GM19238 (cell line): ENCODE results near the gene LENG9.
"Not testable (repeated sequence)": the region's sequence is repeated elsewhere in the genome, so short reads cannot be mapped to it uniquely, and the experiment has no call there.

ENCODE experiments used
- DNase-seq: peaks from one replicate; pipeline ENCODE4 v3.0.0; 2011; ENCODE audit warnings: low spot score; ENCODE audit not compliant: insufficient read length

The LENG9 gene

GRCh38 chr19:54478677-54479266 is 15.2 kb upstream of the LENG9 start:
- DNase-seq = no peak

DNA sequence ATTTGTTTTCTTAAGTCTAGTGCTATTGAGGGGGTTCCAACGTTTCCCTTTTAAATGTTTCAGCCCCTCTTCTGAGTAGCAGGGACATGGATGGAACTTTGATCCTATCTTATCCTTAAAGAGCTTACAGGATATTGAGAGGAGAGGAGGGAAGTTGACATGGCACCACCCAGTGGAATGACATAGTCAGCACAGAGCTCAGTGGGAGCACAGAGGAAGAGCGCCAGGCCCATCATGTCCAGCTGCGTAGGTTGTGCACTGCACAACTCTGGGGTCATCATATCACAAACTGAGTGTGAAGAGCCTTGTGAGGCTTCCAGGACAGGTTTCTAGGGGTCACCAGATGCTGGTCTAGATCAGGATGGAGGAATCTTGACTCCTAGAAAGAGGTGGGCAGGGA is 14.1 kb upstream of the LENG9 start:
- DNase-seq = no peak

DNA sequence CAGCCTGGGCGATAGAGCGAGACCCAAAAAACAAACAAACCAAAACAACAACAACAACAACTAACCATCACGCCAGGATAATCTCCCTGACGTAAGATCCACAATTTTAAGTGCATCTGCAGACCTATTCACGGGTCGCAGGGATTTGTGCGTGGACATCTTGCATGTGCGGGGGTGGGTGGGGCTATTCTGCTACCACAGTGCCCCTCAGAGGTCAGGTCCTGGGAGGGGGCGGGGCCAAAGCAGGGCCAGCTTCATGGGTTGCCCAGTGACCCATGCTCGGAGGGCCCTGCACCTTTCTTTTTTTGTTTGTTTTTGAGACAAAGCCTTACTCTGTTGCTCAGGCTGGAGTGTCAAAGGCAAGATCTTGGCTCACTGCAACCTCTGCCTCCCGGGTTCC is 12.1 kb upstream of the LENG9 start:
- DNase-seq = no peak

GRCh38 chr19:54473892-54474372 is 10.4 kb upstream of the LENG9 start:
- DNase-seq = no peak

DNA sequence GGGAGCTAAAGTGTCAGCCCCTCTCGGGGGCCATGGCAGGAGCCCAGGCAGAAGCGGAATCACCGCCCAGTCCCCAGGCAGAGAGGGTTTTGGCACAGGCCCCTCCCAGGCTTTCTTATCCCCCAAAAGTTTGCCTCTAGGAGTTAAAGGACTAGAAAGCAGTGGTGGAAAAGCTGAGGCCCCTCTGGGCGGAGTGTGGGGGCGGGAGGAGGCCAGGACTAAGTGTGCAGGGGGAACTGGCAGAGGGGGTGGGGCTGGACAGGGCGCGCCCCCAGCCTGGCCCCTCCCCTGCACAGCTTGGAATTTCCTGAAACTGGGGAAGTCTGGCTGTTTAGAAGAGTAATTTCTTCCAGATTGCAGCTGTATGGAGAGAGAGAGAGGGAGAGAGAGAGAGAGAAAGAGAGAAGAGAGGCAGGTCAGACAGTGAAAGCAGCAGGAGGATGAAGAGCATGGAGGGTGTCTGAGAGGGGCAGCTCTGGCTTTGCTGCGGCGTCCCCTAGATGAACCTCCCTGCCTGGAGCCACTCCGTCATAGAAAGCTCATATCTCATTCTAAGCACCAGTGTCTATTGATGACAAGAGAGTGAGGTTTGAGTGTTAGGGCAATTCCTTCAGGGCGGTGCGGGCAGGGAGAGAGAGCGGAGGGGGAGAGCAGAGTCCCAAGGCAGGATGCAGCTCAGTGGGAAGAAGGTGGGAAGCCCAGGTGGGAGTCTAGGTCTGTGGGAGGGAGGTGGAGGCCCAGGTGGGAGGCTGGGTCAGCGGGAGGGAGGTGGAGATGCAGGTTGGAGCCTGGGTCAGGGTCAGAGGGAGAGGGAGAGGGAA is 9.7 kb upstream of the LENG9 start, which contains the start of gene CDC42EP5:
CDC42EP5 (minus strand) TSS at position 226 of the 821 bp plus-strand sequence. CDS start 7,749 bp downstream, outside the sequence.
- DNase-seq = no peak

- DNase-seq = no peak
Measured at GRCh38 chr19:54470991-54471782, 7.6 kb upstream of the LENG9 start.

- DNase-seq = no peak
Measured at GRCh38 chr19:54470276-54470887, 6.8 kb upstream of the LENG9 start.

- DNase-seq = no peak
Measured at GRCh38 chr19:54469496-54469934, 5.9 kb upstream of the LENG9 start.

DNA sequence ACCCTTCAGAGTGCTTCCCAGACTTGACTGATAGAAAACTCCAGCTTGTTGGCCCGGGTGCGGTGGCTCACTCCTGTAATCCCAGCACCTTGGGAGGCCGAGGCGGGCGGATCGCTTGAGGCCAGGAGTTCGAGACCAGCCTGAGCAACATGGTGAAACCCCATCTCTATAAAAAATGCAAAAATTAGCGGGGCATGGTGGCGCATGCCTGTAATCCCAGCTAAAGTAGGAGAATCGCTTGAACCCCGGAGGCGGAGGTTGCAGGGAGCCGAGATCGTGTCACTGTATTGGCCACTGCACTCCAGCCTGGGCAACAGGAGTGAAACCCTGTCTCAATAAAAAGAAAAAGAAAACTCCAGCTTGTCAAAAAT is 2.5 kb upstream of the LENG9 start:
- not testable (repeated sequence) for DNase-seq

DNA sequence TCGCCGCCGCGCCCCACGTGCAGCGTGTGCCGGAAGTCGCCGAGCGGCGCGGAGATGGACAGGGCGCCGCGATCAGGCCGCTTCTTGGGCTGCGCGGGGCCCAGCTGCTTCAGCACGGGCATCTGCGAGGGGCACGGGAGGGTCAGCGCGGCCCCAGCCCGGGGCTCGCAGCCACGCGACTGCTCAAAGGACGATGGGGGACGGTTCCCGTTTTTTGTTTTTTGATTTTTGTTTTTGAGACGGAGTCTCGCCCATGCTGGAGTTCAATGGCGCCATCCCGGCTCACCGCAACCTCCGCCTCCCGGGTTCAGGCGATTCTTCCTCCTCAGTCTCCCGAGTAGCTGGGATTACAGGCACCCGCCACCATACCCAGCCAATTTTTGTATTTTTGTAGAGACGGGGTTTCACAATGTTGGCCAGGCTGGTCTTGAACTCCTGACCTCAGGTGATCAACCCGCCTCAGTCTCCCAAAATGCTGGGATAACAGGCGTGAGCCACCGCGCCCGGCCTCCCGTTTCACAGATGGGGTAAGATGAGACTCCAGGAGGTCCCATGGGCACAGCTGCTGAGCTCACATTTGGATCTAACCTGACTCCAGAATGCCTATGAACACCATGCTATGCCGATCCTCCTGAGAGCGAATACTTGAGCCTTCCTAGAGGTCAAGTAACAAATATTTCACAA is 2.0 kb upstream of the LENG9 start:
- no peak for DNase-seq

- DNase-seq = peak; percentile 87
Measured at GRCh38 chr19:54464630-54465425, 1.2 kb upstream of the LENG9 start.

DNA sequence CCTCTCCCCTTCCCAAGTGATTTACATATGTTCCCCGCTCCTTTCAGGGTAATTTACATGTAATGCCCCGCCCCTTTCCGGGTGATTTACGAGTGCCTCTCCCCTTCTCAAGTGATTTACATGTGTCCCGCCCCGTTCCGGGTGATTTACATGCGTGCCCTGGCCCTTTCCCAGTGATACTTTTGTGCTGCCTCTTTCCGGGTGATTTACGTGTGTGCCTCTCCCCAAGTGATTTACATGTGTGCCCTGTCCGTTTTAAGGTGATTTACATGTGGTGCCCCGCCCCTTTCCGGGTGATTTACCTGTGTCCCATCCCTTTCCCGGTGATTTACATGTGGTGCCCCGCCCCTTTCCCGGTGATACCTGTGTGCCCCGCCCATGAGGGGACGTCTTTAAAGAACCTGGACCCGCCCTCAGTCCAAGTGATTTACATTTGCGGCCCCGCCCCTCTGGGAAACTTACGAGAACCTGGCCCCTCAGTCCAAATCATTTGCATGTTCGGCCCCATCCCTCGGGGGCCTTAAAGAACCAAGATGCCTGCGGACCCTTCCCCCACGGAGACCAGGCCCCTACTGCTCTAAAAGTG is 559 bp upstream of the LENG9 start:
- DNase-seq = peak; percentile 72

- DNase-seq = no peak
Measured at GRCh38 chr19:54462655-54463530, 685 bp downstream of the LENG9 start.

- no peak for DNase-seq
Measured at GRCh38 chr19:54462047-54462654, 1.4 kb downstream of the LENG9 start.

DNA sequence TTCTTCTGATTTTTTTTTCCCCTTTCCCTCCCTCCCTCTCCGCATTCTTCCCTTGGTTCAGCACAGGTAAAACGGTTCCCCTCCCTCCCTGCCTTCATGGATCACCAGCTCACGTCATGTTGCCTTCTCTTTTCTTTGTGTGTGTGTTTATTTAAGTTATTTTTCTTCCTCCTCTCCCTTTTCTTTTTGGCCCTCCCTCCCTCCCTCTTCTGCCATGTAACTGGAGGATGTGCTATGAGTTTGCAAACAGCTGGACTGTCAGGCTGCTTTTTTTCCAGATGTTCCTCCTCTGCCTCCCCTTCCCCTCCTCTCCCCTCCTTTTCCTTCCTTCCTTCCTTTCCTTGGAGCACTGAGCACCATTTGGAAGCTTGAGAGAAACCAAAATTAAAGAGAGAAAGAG is 2.0 kb downstream of the LENG9 start:
- DNase-seq = no peak

DNA sequence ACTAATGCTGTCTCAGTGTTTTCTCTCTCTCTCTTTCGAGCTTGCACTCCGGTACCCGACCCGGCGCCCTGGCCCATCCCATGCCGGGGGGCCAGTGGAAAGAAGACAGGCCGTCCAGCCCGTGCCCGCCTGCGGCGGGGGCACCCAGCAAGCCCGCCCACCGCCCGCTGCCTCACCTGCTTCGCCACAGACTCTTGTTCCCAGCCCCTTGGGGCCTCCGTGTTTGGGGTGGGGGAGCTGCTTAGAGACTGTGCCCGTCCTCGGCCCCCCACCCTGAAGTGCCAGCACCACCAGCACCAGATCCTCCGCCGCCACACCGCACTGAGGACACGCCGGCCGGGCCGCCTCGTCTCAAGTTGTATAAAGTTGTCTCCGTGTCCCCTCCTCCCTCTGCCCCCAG is 2.4 kb downstream of the LENG9 start:
- no peak for DNase-seq

- DNase-seq = no peak
Measured at GRCh38 chr19:54460230-54461005, 3.2 kb downstream of the LENG9 start.
